Cardiac muscle cell (in vitro differentiated cells and primary cell): ENCODE results near the gene LRCOL1. TPM values are rescaled to one million over a fixed set of nuclear protein-coding genes. Genes with fewer than 3 reads are reported as not detected.
A peak's percentile ranks its signal among the peaks of the same experiment; 100 is the strongest.

Source experiments
- DNase-seq, 2 donors: peaks; one replicate each; pipeline versions ENCODE4 v3.0.0 to v3.0.0-alpha.2; 2010 to 2017; ENCODE audit warnings: low read depth in 1 of 2, low spot score in 1 of 2
- H3K27ac ChIP-seq: fragments of 200-600 bp; sonication (generic); 2 replicates; pipeline ENCODE4 v1.5.1; 2016
- H3K27me3 ChIP-seq: fragments of 200-600 bp; sonication (generic); 2 replicates; pipeline ENCODE4 v1.6.0; 2016; ENCODE audit warnings: control low read depth
- H3K36me3 ChIP-seq: fragments of 200-600 bp; sonication (generic); 2 replicates; pipeline ENCODE4 v1.5.1; 2016; ENCODE audit warnings: control low read depth
- H3K4me1 ChIP-seq: fragments of 200-600 bp; sonication (generic); 2 replicates; pipeline ENCODE4 v1.8.1; 2017; ENCODE audit warnings: low read depth, mild to moderate bottlenecking, mixed run types
- H3K4me3 ChIP-seq: fragments of 200-600 bp; sonication (generic); 2 replicates; pipeline ENCODE4 v1.5.1; 2016; ENCODE audit warnings: mild to moderate bottlenecking
- H3K9me3 ChIP-seq: fragments of 200-600 bp; sonication (generic); 2 replicates; pipeline ENCODE4 v1.5.1; 2017; ENCODE audit warnings: low read depth, mild to moderate bottlenecking, control low read depth
- CTCF ChIP-seq: IDR thresholded peaks from 2 replicates; pipeline ENCODE4 v1.5.1; 2012; ENCODE audit warnings: low read depth, mild to moderate bottlenecking, low read length
- polyA plus RNA-seq: library from polyadenylated mRNA; unstranded; fragments of >200 nt; fragmentation: Nextera tagmentation; extraction: Ambion mirVana; gene quantifications from 2 replicates; pipeline ENCODE4 v1.2.1, GENCODE V29; 2016
- total RNA-seq: library from RNA; depleted of rRNA; stranded (reverse); fragments of >200 nt; gene quantifications from 2 replicates; pipeline ENCODE4 v1.2.3, GENCODE V29; 2016

LRCOL1 gene
- total and polyA plus RNA-seq, 2 experiments from 2014 or later, result not detected

GRCh38 chr12:132625731-132626430 lies 15.5 kb upstream of the LRCOL1 start:
- H3K9me3 ChIP-seq, result no peaks in the 10 kb centered on the region
- no peak for TF ChIP-seq CTCF
- no peak overlapping the region for H3K4me3 ChIP-seq
- H3K36me3 ChIP-seq, result peaks cover 4% of the 10 kb centered on the region
- H3K4me1 ChIP-seq, result no peaks in the 10 kb centered on the region
- H3K27me3 ChIP-seq, result no peaks in the 10 kb centered on the region
- DNase-seq, result no peak
- H3K27ac ChIP-seq, result no peak overlapping the region

- H3K27me3 ChIP-seq, result peaks cover 6% of the 10 kb centered on the region
- H3K4me1 ChIP-seq, result no peaks in the 10 kb centered on the region
- no peaks in the 10 kb centered on the region for H3K9me3 ChIP-seq
- TF ChIP-seq CTCF, result no peak
- peaks cover 4% of the 10 kb centered on the region for H3K36me3 ChIP-seq
- no peak for DNase-seq
- H3K27ac ChIP-seq, result no peak overlapping the region
- H3K4me3 ChIP-seq, result no peak overlapping the region
Measured at GRCh38 chr12:132624910-132625630, 14.7 kb upstream of the LRCOL1 start.

GRCh38 chr12:132624186-132624855 lies 13.9 kb upstream of the LRCOL1 start:
- no peak for TF ChIP-seq CTCF
- no peak for DNase-seq
- no peaks in the 10 kb centered on the region for H3K36me3 ChIP-seq
- H3K9me3 ChIP-seq, result no peaks in the 10 kb centered on the region
- no peak overlapping the region for H3K4me3 ChIP-seq
- no peak overlapping the region for H3K27ac ChIP-seq
- no peaks in the 10 kb centered on the region for H3K4me1 ChIP-seq
- peaks cover 14% of the 10 kb centered on the region for H3K27me3 ChIP-seq

GRCh38 chr12:132623072-132623869 lies 12.9 kb upstream of the LRCOL1 start:
- H3K4me1 ChIP-seq, result no peaks in the 10 kb centered on the region
- DNase-seq, result no peak
- no peaks in the 10 kb centered on the region for H3K9me3 ChIP-seq
- H3K27me3 ChIP-seq, result peaks cover 24% of the 10 kb centered on the region
- no peaks in the 10 kb centered on the region for H3K36me3 ChIP-seq
- no peak overlapping the region for H3K27ac ChIP-seq
- no peak for TF ChIP-seq CTCF
- no peak overlapping the region for H3K4me3 ChIP-seq

GRCh38 chr12:132622437-132623071 lies 12.2 kb upstream of the LRCOL1 start:
- Histone ChIP-seq H3K36me3 (no peaks in the 10 kb centered on the region), H3K4me1 (no peaks in the 10 kb centered on the region), H3K27me3 (peaks cover 32% of the 10 kb centered on the region), H3K4me3 (no peak overlapping the region), H3K9me3 (no peaks in the 10 kb centered on the region), H3K27ac (no peak overlapping the region)
- no peak for TF ChIP-seq CTCF
- peak in 1 of 2 donors; percentile 87 for DNase-seq
